Astrocyte of the spinal cord (primary cell): ENCODE results near the gene HDAC1.
"Not testable (repeated sequence)": the region's sequence is repeated elsewhere in the genome, so short reads cannot be mapped to it uniquely, and the experiment has no call there.

Experiments
- DNase-seq: peaks from one replicate; pipeline ENCODE4 v3.0.0; 2011; ENCODE audit warnings: low read depth, low spot score
- H3K4me3 ChIP-seq: 2 replicates; pipeline ENCODE4 v1.5.1; 2011; ENCODE audit warnings: low read depth, mild to moderate bottlenecking, low read length, moderate library complexity
- in situ Hi-C: cut with HindIII; loops from 2 replicates; pipeline ENCODE4 v1.10.0; 2017; ENCODE audit warnings: low sequenced_read_pairs
- TF ChIP-seq, protein P1 (sequence below): IDR thresholded peaks from 2 replicates; pipeline ENCODE4 v1.5.1; 2012; ENCODE audit warnings: low read depth, mild to moderate bottlenecking, low read length, inconsistent platforms

Gene HDAC1

DNA sequence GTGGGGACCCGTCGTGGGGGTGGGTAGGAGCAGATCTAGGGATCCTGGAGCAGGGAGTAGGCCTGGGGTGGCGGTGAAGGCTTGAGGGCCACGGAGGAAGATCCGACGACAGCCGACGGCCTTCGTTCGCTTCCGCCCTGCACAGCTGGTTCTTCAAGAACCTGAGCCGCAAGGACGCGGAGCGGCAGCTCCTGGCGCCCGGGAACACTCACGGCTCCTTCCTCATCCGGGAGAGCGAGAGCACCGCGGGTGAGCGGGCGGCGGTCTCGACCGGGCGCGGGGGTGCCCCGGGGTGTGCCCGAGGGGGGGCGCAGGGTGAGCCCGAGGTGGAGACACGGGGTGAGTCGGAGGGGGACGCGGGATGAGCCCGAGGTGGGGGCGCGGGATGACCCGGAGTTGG lies 16.5 kb upstream of the HDAC1 start:
- TF ChIP-seq, protein P1, sequence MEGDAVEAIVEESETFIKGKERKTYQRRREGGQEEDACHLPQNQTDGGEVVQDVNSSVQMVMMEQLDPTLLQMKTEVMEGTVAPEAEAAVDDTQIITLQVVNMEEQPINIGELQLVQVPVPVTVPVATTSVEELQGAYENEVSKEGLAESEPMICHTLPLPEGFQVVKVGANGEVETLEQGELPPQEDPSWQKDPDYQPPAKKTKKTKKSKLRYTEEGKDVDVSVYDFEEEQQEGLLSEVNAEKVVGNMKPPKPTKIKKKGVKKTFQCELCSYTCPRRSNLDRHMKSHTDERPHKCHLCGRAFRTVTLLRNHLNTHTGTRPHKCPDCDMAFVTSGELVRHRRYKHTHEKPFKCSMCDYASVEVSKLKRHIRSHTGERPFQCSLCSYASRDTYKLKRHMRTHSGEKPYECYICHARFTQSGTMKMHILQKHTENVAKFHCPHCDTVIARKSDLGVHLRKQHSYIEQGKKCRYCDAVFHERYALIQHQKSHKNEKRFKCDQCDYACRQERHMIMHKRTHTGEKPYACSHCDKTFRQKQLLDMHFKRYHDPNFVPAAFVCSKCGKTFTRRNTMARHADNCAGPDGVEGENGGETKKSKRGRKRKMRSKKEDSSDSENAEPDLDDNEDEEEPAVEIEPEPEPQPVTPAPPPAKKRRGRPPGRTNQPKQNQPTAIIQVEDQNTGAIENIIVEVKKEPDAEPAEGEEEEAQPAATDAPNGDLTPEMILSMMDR: no peak
- no peak for DNase-seq
- H3K4me3 ChIP-seq: no peak overlapping the region
- in situ Hi-C loops: no loop called here

DNA sequence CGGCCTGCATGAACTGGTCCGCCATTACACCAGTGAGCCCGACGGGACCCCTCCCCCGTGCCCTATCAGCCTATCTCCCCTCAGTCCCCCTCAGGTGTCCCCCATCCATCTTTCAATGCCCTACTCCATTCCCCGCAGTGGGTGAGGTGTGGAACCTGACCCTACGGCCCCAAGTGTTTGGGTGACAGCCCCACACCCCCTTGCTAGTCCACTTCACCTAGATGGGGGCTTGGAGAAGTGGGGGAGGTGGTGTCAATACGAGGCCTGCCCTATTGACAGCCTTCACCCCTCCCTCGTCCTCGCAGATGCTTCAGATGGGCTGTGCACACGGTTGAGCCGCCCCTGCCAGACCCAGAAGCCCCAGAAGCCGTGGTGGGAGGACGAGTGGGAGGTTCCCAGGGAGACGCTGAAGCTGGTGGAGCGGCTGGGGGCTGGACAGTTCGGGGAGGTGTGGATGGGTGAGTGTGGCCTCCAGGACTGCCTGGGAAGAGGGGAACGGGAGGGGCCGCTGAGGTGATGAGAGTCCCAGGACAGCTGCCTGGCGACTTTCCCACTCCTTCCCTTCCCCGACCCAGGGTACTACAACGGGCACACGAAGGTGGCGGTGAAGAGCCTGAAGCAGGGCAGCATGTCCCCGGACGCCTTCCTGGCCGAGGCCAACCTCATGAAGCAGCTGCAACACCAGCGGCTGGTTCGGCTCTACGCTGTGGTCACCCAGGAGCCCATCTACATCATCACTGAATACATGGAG lies 15.7 kb upstream of the HDAC1 start:
- no peak overlapping the region for H3K4me3 ChIP-seq
- TF ChIP-seq, protein P1: no peak
- no peak for DNase-seq

DNA sequence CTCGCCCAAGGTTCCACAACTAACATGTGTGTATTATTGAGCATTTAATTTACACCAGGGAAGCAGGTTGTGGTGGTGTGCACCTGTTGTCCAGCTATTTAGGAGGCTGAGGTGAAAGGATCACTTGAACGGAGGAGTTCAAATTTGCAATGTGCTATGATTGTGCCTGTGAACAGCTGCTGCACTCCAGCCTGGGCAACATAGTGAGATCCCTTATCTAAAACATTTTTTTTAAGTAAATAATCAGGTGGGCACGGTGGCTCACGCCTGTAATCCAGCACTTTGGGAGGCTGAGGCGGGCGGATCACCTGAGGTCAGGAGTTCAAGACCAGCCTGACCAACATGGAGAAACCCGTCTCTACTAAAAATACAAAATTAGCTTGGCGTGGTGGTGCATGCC lies 7.1 kb upstream of the HDAC1 start:
- in situ Hi-C loops, H3K4me3 ChIP-seq, DNase-seq: not testable (repeated sequence)

More for the DNA sequence above, 15.7 kb upstream of the HDAC1 start:
- in situ Hi-C loops: no loop called here

DNA sequence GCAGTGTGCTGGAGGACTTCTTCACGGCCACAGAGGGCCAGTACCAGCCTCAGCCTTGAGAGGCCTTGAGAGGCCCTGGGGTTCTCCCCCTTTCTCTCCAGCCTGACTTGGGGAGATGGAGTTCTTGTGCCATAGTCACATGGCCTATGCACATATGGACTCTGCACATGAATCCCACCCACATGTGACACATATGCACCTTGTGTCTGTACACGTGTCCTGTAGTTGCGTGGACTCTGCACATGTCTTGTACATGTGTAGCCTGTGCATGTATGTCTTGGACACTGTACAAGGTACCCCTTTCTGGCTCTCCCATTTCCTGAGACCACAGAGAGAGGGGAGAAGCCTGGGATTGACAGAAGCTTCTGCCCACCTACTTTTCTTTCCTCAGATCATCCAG lies 6.2 kb upstream of the HDAC1 start:
- in situ Hi-C loops: no loop called here
- no peak overlapping the region for H3K4me3 ChIP-seq
- TF ChIP-seq, protein P1: no peak
- DNase-seq: no peak

DNA sequence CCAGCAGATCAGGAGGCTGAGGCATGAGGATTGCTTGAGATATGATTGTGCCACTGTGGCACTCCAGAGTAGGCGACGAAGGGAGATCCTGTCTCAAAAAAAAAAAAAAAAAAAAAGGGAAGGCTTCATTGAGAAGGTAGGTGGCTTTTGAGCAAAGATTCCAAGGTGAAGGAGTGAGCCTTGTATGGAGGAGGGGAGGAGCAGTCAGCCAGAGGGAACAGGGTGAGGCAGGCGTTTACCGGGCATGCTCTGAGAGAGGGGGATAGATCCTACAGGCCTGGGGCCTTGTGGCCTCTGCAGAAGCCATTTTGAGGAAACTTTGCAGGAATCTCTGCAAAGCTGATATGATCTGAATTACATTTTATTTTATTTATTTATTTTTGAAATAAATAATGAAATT lies 5.1 kb upstream of the HDAC1 start:
- in situ Hi-C loops: no loop called here
- no peak for DNase-seq
- H3K4me3 ChIP-seq: no peak overlapping the region
- TF ChIP-seq, protein P1: no peak

DNA sequence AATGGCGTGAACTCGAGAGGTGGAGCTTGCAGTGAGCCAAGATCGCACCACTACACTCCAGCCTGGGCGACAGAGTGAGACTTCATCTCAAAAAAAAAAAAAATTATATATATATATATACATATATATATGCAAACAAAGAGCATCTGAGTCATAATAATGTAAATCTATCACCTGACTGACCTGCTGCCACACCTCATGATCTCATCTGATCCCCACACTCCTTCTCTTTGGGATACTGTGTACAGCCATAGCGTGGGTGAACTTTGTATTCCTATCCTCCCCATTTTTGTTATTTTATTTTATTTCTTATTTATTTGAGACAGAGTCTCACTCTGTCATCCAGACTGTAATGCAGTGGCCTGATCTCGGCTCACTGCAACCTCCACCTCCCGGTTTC lies 2.6 kb upstream of the HDAC1 start:
- in situ Hi-C loops: no loop called here
- DNase-seq: no peak
- TF ChIP-seq, protein P1: no peak
- no peak overlapping the region for H3K4me3 ChIP-seq

DNA sequence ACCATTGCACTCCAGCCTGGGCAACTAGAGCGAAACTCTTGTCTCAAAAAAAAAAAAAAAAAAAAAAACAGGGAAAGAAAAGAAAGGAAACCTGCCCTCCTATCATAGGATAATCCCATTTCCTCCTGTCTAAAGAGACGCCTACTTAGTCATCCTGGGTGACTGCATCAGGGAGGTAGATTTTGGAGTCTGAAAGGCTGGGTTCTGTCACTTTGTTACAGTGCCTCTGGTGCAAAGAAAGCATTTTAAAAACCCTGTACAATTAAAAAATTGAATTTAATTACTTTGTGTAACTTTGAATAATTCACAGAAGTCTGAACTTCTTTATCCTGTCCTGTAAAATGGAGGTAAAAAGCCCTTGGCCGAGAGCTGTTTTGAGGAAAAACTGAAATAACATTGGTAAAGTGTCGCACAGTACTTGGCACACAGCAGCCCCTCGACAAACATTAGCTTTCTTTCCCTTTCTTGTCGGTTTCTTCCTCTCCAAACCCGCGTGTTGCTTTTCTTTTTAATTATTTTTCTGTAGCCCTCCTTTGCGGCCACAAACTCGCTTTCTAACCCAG lies 657 bp upstream of the HDAC1 start:
- DNase-seq: peak; percentile 44
- TF ChIP-seq, protein P1: no peak
- in situ Hi-C loops: no loop called here
- H3K4me3 ChIP-seq: peak overlapping the region; percentile 91

DNA sequence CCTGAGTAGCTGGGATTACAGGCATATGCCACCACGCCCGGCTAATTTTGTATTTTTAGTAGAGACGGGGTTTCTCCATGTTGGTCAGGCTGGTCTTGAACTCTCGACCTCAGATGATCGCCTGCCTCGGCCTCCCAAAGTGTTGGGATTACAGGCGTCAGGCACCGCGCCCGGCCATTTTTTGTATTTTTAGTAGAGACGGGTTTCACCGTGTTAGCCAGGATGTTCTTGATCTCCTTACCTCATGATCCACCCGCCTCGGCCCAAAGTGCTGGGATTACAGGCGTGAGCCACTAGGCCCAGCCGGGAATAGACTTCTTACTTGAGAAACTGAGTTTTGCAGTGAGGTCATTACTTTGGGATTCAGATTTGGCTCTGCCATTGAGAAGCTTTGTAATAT lies 6.3 kb downstream of the HDAC1 start:
- in situ Hi-C loops, H3K4me3 ChIP-seq, DNase-seq: not testable (repeated sequence)
